Type B pancreatic cell (in vitro differentiated cells): ENCODE measurements around the gene DAND5. TPM values are rescaled to one million over a fixed set of nuclear protein-coding genes. Genes with fewer than 3 reads are reported as not detected.

Experiments used
- DNase-seq: peaks from one replicate; pipeline ENCODE4 v3.0.0; 2021; ENCODE audit warnings: mixed read lengths; ENCODE audit not compliant: unreplicated experiment; ENCODE audit errors: extremely low spot score
- H3K27ac Mint-ChIP-seq: 2 replicates; pipeline ENCODE4 v1.8.0; 2021; ENCODE audit warnings: mild to moderate bottlenecking, mixed read lengths
- H3K27me3 Mint-ChIP-seq: 2 replicates; pipeline ENCODE4 v1.8.0; 2021; ENCODE audit warnings: mixed read lengths
- H3K36me3 Mint-ChIP-seq: 2 replicates; pipeline ENCODE4 v1.8.0; 2021; ENCODE audit warnings: mixed read lengths
- H3K4me1 Mint-ChIP-seq: one replicate; pipeline ENCODE4 v1.8.0; 2021; ENCODE audit warnings: mixed read lengths; ENCODE audit not compliant: unreplicated experiment
- H3K4me3 Mint-ChIP-seq: 2 replicates; pipeline ENCODE4 v1.8.0; 2021; ENCODE audit warnings: mild to moderate bottlenecking, mixed read lengths
- H3K9me3 Mint-ChIP-seq: 2 replicates; pipeline ENCODE4 v1.8.0; 2021; ENCODE audit warnings: mixed read lengths
- long read RNA-seq: library from polyadenylated mRNA; unstranded; transcript quantifications from one replicate; pipeline ENCODE4 v2.0.0, GENCODE V29; 2020
- total RNA-seq: library from RNA; stranded (reverse); gene quantifications from 2 replicates; pipeline ENCODE4 v1.2.1, GENCODE V29; 2021; ENCODE audit warnings: low replicate concordance
- TF ChIP-seq, protein P1 (sequence below): fragments of 200-600 bp; sonication (generic); conservative IDR thresholded peaks from 2 replicates; pipeline ENCODE4 v1.5.0; 2021; ENCODE audit warnings: antibody characterized with exemption, mild to moderate bottlenecking

The DAND5 gene, protein sequence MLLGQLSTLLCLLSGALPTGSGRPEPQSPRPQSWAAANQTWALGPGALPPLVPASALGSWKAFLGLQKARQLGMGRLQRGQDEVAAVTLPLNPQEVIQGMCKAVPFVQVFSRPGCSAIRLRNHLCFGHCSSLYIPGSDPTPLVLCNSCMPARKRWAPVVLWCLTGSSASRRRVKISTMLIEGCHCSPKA
- not detected in 2 replicates for total RNA-seq
- long read RNA-seq: 0 reads

DNA sequence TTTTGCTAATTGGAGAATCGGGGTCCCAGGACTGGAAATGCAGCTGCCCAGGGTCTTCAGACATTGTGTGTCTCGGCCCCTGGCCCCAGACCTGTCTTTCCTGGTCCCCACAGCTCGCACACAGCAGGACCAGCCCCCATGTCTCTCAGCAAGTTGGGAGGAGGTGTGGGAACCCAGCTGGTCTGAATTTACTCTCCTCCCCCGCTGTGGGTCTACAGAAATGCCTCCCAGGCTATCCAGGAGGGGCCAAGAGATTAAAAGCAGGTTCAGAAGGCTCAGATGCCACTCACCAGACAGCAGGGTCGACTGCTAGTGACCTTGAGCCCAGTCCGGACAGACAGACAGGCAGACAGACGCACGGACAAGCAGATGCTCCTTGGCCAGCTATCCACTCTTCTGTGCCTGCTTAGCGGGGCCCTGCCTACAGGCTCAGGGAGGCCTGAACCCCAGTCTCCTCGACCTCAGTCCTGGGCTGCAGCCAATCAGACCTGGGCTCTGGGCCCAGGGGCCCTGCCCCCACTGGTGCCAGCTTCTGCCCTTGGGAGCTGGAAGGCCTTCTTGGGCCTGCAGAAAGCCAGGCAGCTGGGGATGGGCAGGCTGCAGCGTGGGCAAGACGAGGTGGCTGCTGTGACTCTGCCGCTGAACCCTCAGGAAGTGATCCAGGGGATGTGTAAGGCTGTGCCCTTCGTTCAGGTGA is at the start of gene DAND5:
Gene DAND5, plus strand, starts transcription at position 285 of the 697 bp plus-strand sequence. Its CDS starts 85 bp downstream, at position 370.
- Mint-ChIP-seq H3K27ac (no peak within 1 kb of the TSS), H3K27me3 (peaks cover 19% of the 10 kb centered on the region)

DNA sequence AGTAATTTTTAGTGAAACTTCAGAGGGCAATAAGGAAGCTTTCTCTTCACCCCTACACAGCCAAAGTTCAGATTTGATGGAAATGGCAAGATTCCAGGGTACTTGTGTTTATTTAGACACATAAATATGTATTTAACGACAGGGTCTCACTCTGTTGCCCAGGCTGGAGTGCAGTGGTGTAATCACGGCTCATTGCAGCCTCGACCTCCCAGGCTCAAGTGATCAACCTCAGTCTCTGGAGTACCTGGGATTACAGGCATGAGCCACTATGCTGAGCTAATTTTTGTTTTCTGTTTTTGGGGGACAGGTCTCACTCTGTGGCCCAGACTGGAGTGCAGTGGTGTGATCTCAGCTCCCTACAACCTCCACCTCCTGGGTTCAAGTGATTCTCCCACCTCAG is 48.3 kb upstream of the DAND5 start:
- Mint-ChIP-seq H3K27me3 (peaks cover 3% of the 10 kb centered on the region), H3K4me1 (no peaks in the 10 kb centered on the region), H3K9me3 (no peaks in the 10 kb centered on the region), H3K4me3 (no peak overlapping the region), H3K36me3 (peaks cover 14% of the 10 kb centered on the region), H3K27ac (peak overlapping the region; percentile 99)
- no peak for DNase-seq
- TF ChIP-seq, protein P1, sequence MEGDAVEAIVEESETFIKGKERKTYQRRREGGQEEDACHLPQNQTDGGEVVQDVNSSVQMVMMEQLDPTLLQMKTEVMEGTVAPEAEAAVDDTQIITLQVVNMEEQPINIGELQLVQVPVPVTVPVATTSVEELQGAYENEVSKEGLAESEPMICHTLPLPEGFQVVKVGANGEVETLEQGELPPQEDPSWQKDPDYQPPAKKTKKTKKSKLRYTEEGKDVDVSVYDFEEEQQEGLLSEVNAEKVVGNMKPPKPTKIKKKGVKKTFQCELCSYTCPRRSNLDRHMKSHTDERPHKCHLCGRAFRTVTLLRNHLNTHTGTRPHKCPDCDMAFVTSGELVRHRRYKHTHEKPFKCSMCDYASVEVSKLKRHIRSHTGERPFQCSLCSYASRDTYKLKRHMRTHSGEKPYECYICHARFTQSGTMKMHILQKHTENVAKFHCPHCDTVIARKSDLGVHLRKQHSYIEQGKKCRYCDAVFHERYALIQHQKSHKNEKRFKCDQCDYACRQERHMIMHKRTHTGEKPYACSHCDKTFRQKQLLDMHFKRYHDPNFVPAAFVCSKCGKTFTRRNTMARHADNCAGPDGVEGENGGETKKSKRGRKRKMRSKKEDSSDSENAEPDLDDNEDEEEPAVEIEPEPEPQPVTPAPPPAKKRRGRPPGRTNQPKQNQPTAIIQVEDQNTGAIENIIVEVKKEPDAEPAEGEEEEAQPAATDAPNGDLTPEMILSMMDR: no peak

More for the DNA sequence above, at the start of gene DAND5:
- TF ChIP-seq, protein P1: no peak
- Mint-ChIP-seq H3K36me3 (no peaks in the 10 kb centered on the region), H3K4me1 (peaks cover 5% of the 10 kb centered on the region), H3K9me3 (no peaks in the 10 kb centered on the region), H3K4me3 (no peak within 1 kb of the TSS)
- DNase-seq: no peak

DNA sequence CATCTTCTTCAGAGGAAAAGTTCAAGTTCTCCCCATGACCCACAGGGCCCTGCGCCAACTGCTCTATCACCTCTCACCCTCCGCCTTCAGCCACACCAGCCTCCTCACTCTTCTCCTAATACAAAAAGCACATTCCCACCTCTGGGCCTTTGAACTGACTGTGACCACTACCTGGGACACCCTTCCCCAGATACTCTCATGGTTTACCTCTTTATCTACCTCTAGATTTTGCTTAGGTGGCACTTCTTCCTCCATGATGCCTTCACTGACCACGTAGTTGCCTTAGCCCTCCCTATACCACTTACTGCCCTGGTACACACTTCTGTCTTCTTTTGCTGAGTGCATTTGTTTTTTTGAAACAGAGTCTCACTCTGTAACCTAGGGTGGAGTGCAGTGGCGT is 46.4 kb upstream of the DAND5 start:
- TF ChIP-seq, protein P1: no peak
- Mint-ChIP-seq H3K27me3 (peaks cover 3% of the 10 kb centered on the region), H3K9me3 (no peaks in the 10 kb centered on the region), H3K36me3 (peaks cover 20% of the 10 kb centered on the region), H3K27ac (peak overlapping the region; percentile 65), H3K4me3 (no peak overlapping the region), H3K4me1 (no peaks in the 10 kb centered on the region)
- no peak for DNase-seq

DNA sequence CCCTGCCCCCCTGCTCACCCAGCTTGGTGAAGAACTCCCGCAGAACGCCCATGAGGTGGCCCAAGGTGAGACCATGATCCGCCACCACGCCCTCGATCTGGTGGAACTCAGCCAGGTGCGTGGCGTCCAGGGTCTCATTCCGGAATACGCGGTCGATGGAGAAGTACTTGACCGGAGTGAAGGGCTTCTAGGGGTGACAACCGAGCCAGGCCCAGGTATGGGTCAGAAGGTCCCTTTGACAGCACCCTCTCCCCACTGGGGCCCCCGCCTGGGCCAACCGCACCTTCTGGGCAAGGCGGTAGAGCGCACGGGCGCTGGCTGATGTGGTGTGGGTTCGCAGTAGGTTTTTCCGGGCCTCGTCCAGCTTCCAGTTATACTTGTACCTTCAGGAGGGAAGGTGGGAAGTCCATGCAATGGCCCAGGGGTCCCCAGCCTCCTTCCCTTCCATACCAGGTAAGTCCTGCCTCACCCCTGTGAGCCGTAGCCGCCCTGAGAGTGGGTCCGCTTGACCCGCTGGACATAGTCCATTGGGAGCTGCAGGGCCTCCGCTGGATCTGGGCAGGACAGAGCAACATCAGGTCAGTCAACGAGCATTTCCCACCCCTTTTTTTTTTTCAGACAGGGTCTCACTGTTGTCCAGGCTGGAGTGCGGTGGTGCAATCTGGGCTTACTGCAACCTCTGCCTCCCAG is 44.6 kb upstream of the DAND5 start:
- Mint-ChIP-seq H3K36me3 (peaks cover 28% of the 10 kb centered on the region), H3K27ac (no peak overlapping the region), H3K27me3 (peaks cover 3% of the 10 kb centered on the region), H3K9me3 (no peaks in the 10 kb centered on the region), H3K4me3 (no peak overlapping the region), H3K4me1 (no peaks in the 10 kb centered on the region)
- no peak for DNase-seq
- TF ChIP-seq, protein P1: no peak

DNA sequence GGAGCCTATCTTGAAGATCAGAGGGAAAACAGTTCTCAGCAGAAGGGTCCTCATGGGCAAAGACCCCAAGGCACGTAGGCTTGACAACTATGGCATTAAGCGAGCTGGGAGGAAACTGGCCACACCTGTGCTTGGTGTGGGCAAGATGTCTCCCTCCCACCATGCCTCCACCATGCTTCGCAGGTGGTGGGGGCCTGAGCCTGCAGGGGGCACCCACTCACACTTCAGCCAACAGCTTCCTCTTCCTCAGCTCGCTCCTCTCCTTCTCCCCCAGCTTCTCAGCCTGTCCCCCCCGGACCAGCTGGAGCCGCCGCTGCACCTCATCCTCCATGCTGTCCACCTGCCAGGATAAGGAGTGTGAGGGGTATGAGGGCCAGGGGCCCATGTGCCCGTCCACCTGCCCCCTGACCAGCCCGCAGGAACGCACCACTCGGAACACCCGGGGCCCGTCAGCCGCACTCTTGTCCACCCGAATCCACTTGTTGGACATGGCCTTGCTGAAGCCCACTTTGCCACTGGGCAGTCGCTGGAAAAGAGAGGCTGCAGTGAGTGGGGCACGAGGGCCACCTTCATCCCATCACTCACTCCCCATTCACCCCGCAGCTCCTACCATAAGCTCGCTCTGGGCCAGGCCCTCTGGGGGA is 39.3 kb upstream of the DAND5 start:
- TF ChIP-seq, protein P1: no peak
- Mint-ChIP-seq H3K36me3 (peaks cover 13% of the 10 kb centered on the region), H3K27me3 (no peaks in the 10 kb centered on the region), H3K4me1 (peaks cover 12% of the 10 kb centered on the region), H3K9me3 (no peaks in the 10 kb centered on the region), H3K4me3 (peak overlapping the region; percentile 47), H3K27ac (no peak overlapping the region)
- DNase-seq: no peak
